ENCODE measurements around the gene TMEM175. TPM values are rescaled to one million over a fixed set of nuclear protein-coding genes. Genes with fewer than 3 reads are reported as not detected.

The TMEM175 gene
- total RNA-seq, 1 donor from 2014 or later: 56.5 TPM

GRCh38 chr4:948101-948935 is 16.1 kb downstream of the TMEM175 start:
- no peak overlapping the region for H3K4me3 ChIP-seq
- TF ChIP-seq CTCF (IDR thresholded peaks at IDR 0.05) (no peak), POLR2AphosphoS5 (IDR thresholded peaks at IDR 0.05; ENCODE audit: insufficient read depth in 1 of 2, low read depth in 1 of 2) (no peak), POLR2A (IDR thresholded peaks at IDR 0.05) (no peak)
- H3K27ac ChIP-seq: no peak overlapping the region
- H3K27me3 ChIP-seq: no peaks in the 10 kb centered on the region
- peaks cover 0 to 1% of the 10 kb centered on the region in 2 donors for H3K36me3 ChIP-seq
- intact Hi-C loops (cut with DNase I): no loop called here
- H3K9me3 ChIP-seq: no peaks in the 10 kb centered on the region
- no peaks in the 10 kb centered on the region for H3K4me1 ChIP-seq
- no peak for DNase-seq (ENCODE audit: extremely low spot score in 2 of 2)

DNA sequence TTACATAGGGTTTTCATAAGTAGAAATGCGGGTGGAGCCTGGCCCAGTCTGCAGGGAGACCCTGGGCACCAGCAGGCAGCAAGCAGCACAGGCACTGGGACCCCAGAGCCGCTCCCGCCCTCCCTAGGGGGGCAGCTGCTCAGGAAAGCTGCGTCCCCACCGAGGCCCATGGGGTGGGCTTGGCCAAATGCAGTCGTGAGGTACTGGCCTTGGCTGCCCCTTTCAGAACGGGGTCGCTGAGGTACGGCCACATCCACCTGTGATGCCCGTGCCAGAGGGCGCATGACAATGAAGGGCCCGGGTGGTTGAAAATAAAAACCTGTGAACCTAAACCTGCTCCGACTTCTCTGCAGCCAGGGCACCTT is 16.7 kb downstream of the TMEM175 start:
- no peaks in the 10 kb centered on the region for H3K4me1 ChIP-seq
- H3K27ac ChIP-seq: no peak overlapping the region
- no peak overlapping the region for H3K4me3 ChIP-seq
- DNase-seq (ENCODE audit: extremely low spot score in 2 of 2): no peak
- H3K36me3 ChIP-seq: peaks cover 0 to 6% of the 10 kb centered on the region in 2 donors
- H3K9me3 ChIP-seq: no peaks in the 10 kb centered on the region
- TF ChIP-seq POLR2A (IDR thresholded peaks at IDR 0.05) (no peak), CTCF (IDR thresholded peaks at IDR 0.05) (no peak), POLR2AphosphoS5 (IDR thresholded peaks at IDR 0.05; ENCODE audit: insufficient read depth in 1 of 2, low read depth in 1 of 2) (no peak)
- H3K27me3 ChIP-seq: no peaks in the 10 kb centered on the region
- intact Hi-C loops (cut with DNase I): no loop called here

- no peak for DNase-seq (ENCODE audit: extremely low spot score in 2 of 2)
- H3K36me3 ChIP-seq: peaks cover 0 to 6% of the 10 kb centered on the region in 2 donors
- no peaks in the 10 kb centered on the region for H3K27me3 ChIP-seq
- intact Hi-C loops (cut with DNase I): no loop called here
- H3K9me3 ChIP-seq: no peaks in the 10 kb centered on the region
- TF ChIP-seq POLR2A (IDR thresholded peaks at IDR 0.05) (no peak), POLR2AphosphoS5 (IDR thresholded peaks at IDR 0.05; ENCODE audit: insufficient read depth in 1 of 2, low read depth in 1 of 2) (no peak), CTCF (IDR thresholded peaks at IDR 0.05) (no peak)
- no peaks in the 10 kb centered on the region for H3K4me1 ChIP-seq
- H3K4me3 ChIP-seq: no peak overlapping the region
- no peak overlapping the region for H3K27ac ChIP-seq
These were observed 17.4 kb downstream of the TMEM175 start for GRCh38 chr4:949656-950055.

- Histone ChIP-seq H3K4me3 (no peak overlapping the region), H3K9me3 (no peaks in the 10 kb centered on the region), H3K4me1 (no peaks in the 10 kb centered on the region), H3K36me3 (peaks cover 0 to 13% of the 10 kb centered on the region in 2 donors), H3K27me3 (no peaks in the 10 kb centered on the region), H3K27ac (no peak overlapping the region)
- intact Hi-C loops (cut with DNase I): no loop called here
- no peak for DNase-seq (ENCODE audit: extremely low spot score in 2 of 2)
- TF ChIP-seq POLR2AphosphoS5 (IDR thresholded peaks at IDR 0.05; ENCODE audit: insufficient read depth in 1 of 2, low read depth in 1 of 2) (no peak), POLR2A (IDR thresholded peaks at IDR 0.05) (no peak), CTCF (IDR thresholded peaks at IDR 0.05) (no peak)
These were observed 18.1 kb downstream of the TMEM175 start for GRCh38 chr4:950136-951020.

Data from vagina (tissue), 2 donors.